Caco-2 (cell line): ENCODE data around the gene TMEM86A. TPM values are rescaled to one million over a fixed set of nuclear protein-coding genes. Genes with fewer than 3 reads are reported as not detected.

Experiments used
- BruUV-seq: library from RNA; stranded (reverse); fragments of 400-500 nt; replicated peaks from 2 replicates; lab custom pipeline; 2021; lab: Mats Ljungman, UMichigan
- CTCF ChIA-PET: fragments of 300-600 bp; sonication (Branson Sonifier 250); formaldehyde crosslinking; loops from one replicate; lab custom pipeline; 2022; ENCODE audit warnings: antibody characterized with exemption; lab: Charles Lee
- POLR2A ChIA-PET: fragments of 300-600 bp; sonication (Branson Sonifier 250); formaldehyde crosslinking; loops from one replicate; lab custom pipeline; 2022; ENCODE audit warnings: antibody characterized with exemption; lab: Charles Lee
- DNase-seq, 2 experiments: peaks; one replicate each; pipeline versions ENCODE4 v3.0.0 to v3.0.0-alpha.2; 2020 to 2022
- H3K27me3 ChIP-seq: replicated peaks from 2 replicates; pipeline ENCODE4 v1.6.0; 2011; ENCODE audit warnings: low read length; ENCODE audit not compliant: control insufficient read depth, insufficient read depth
- H3K36me3 ChIP-seq: 2 replicates; pipeline ENCODE4 v1.5.1; 2011; ENCODE audit warnings: low read length; ENCODE audit not compliant: control insufficient read depth, insufficient read depth
- H3K4me1 ChIP-seq: fragments of 250-450 bp; sonication (Bioruptor Pico); 2 replicates; pipeline ENCODE4 v1.5.1; 2020; ENCODE audit warnings: mild to moderate bottlenecking
- H3K4me3 ChIP-seq: 2 replicates; pipeline ENCODE4 v1.5.1; 2011; ENCODE audit warnings: low read depth, mild to moderate bottlenecking, control low read depth, low read length
- H3K9me3 ChIP-seq: fragments of 250-450 bp; sonication (Bioruptor Pico); 2 replicates; pipeline ENCODE4 v1.5.1; 2020; ENCODE audit warnings: mild to moderate bottlenecking, moderate library complexity
- H3K27ac Mint-ChIP-seq: one replicate; pipeline ENCODE4 v1.8.0; 2022; ENCODE audit warnings: mixed read lengths; ENCODE audit not compliant: unreplicated experiment
- H3K27me3 Mint-ChIP-seq: one replicate; pipeline ENCODE4 v1.8.0; 2022; ENCODE audit warnings: mixed read lengths; ENCODE audit not compliant: insufficient read depth, unreplicated experiment
- H3K36me3 Mint-ChIP-seq: one replicate; pipeline ENCODE4 v1.8.0; 2022; ENCODE audit warnings: mild to moderate bottlenecking, mixed read lengths; ENCODE audit not compliant: insufficient read depth, unreplicated experiment
- H3K4me1 Mint-ChIP-seq: one replicate; pipeline ENCODE4 v1.8.0; 2022; ENCODE audit warnings: low read depth, mixed read lengths; ENCODE audit not compliant: unreplicated experiment
- H3K4me3 Mint-ChIP-seq: one replicate; pipeline ENCODE4 v1.8.0; 2022; ENCODE audit warnings: mild to moderate bottlenecking, moderate library complexity, mixed read lengths; ENCODE audit not compliant: unreplicated experiment
- H3K9me3 Mint-ChIP-seq: one replicate; pipeline ENCODE4 v1.8.0; 2022; ENCODE audit warnings: mixed read lengths; ENCODE audit not compliant: unreplicated experiment
- intact Hi-C: fragments of 100-400 bp; cut with micrococcal nuclease; formaldehyde crosslinking; loops from one replicate; pipeline ENCODE4 v1.10.0; 2022; ENCODE audit not compliant: unreplicated experiment
- total RNA-seq: library from RNA; stranded (reverse); gene quantifications from 2 replicates; pipeline ENCODE4 v1.2.3, GENCODE V29; 2022
- TF ChIP-seq, protein P1 (sequence below), 2 experiments: fragments of 200-600 bp in 1 of 2; IDR thresholded peaks; 1 replicate in 1 of 2; 2 replicates in 1 of 2; pipeline versions ENCODE4 v1.5.1 to v1.8.0; 2011 to 2022; ENCODE audit warnings: antibody characterized with exemption in 1 of 2, control low read depth in 1 of 2, inconsistent platforms in 1 of 2, low read depth in 1 of 2, low read length in 1 of 2, mild to moderate bottlenecking in 1 of 2, moderate library complexity in 1 of 2; ENCODE audit not compliant: insufficient read depth in 1 of 2, severe bottlenecking in 1 of 2, unreplicated experiment in 1 of 2

TMEM86A gene
- total RNA-seq, 1 experiment from 2014 or later, result 0.25 TPM

DNA sequence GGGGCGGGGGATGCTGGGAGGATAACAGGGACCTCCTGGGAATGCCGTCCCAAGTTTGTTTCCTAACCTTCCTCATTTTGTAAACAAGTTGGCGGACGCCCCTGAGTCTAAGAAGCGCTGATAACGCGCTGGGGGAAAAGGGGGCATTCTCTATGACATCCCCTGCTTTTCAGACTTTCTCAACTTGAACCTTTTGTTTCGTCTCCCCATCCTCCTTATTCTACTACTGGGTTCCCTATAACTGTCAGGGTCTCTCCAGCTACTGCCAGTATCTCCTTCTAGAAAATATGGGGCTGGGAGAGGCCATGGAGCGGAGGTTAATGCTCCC, 654 bp downstream of the TMEM86A start:
- TF ChIP-seq, protein P1, sequence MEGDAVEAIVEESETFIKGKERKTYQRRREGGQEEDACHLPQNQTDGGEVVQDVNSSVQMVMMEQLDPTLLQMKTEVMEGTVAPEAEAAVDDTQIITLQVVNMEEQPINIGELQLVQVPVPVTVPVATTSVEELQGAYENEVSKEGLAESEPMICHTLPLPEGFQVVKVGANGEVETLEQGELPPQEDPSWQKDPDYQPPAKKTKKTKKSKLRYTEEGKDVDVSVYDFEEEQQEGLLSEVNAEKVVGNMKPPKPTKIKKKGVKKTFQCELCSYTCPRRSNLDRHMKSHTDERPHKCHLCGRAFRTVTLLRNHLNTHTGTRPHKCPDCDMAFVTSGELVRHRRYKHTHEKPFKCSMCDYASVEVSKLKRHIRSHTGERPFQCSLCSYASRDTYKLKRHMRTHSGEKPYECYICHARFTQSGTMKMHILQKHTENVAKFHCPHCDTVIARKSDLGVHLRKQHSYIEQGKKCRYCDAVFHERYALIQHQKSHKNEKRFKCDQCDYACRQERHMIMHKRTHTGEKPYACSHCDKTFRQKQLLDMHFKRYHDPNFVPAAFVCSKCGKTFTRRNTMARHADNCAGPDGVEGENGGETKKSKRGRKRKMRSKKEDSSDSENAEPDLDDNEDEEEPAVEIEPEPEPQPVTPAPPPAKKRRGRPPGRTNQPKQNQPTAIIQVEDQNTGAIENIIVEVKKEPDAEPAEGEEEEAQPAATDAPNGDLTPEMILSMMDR (IDR thresholded peaks at IDR 0.05; ENCODE audit: insufficient read depth in 1 of 2, low read depth in 1 of 2, low read length in 1 of 2, severe bottlenecking in 1 of 2, unreplicated experiment in 1 of 2), result no peak
- Mint-ChIP-seq H3K27ac (no peak overlapping the region), H3K9me3 (no peaks in the 10 kb centered on the region), H3K36me3 (peaks cover 4% of the 10 kb centered on the region), H3K4me1 (peaks cover 5% of the 10 kb centered on the region), H3K27me3 (peaks cover 24% of the 10 kb centered on the region), H3K4me3 (peak overlapping the region; percentile 68)
- POLR2A ChIA-PET, result interaction anchor here (0.9 kb wide), 1 partner anchor 10 kb away, joined by 4 read pairs; no protein-coding TSS in a partner anchor
- Histone ChIP-seq H3K27me3 (peaks cover 1% of the 10 kb centered on the region), H3K9me3 (no peaks in the 10 kb centered on the region), H3K4me1 (peaks cover 4% of the 10 kb centered on the region), H3K36me3 (no peaks in the 10 kb centered on the region), H3K4me3 (peak overlapping the region; percentile 60)
- no peak for DNase-seq
- BruUV-seq, result no TSS peak
- intact Hi-C loops, result loop anchor here (2.0 kb wide), 1 partner anchor 66 kb away; no protein-coding TSS in a partner anchor
- CTCF ChIA-PET, result interaction anchor here (1.4 kb wide), 1 partner anchor 159 kb away, joined by 5 read pairs; no protein-coding TSS in a partner anchor

DNA sequence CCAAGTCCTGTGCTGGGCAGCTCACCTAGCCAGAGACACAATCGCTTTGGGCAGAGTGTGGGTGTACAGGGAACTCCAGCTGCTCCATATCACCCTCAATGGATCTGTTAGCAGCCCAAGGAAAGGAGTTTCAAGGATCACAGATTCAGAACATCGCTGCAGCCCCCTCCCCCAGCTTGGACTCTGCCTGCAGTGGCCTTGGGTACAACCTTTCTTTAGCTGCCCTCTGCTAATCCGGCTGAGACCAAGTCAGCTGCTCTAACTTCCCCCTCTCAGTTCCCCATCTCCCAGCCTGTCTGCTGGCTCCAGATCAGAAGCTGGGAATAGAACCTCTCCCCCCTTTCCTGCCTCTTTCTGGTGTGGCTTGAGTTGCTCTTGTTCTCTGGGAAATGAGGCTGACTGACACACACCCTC, 1.3 kb downstream of the TMEM86A start:
- peaks cover 4% of the 10 kb centered on the region for H3K4me1 ChIP-seq
- no peak overlapping the region for H3K4me3 ChIP-seq
- peaks cover 24% of the 10 kb centered on the region for H3K27me3 Mint-ChIP-seq
- TF ChIP-seq, protein P1 (IDR thresholded peaks at IDR 0.05; ENCODE audit: insufficient read depth in 1 of 2, low read depth in 1 of 2, low read length in 1 of 2, severe bottlenecking in 1 of 2, unreplicated experiment in 1 of 2), result no peak
- H3K27me3 ChIP-seq, result peaks cover 1% of the 10 kb centered on the region
- POLR2A ChIA-PET, result no interaction called here
- H3K27ac Mint-ChIP-seq, result no peak overlapping the region
- H3K9me3 ChIP-seq, result no peaks in the 10 kb centered on the region
- CTCF ChIA-PET, result no interaction called here
- H3K4me3 Mint-ChIP-seq, result peak overlapping the region; percentile 68
- H3K36me3 ChIP-seq, result no peaks in the 10 kb centered on the region
- DNase-seq, result no peak
- intact Hi-C loops, result loop anchor here (2.0 kb wide), 1 partner anchor 65 kb away; no protein-coding TSS in a partner anchor
- peaks cover 4% of the 10 kb centered on the region for H3K36me3 Mint-ChIP-seq
- peaks cover 8% of the 10 kb centered on the region for H3K4me1 Mint-ChIP-seq
- BruUV-seq, result no TSS peak
- H3K9me3 Mint-ChIP-seq, result no peaks in the 10 kb centered on the region

DNA sequence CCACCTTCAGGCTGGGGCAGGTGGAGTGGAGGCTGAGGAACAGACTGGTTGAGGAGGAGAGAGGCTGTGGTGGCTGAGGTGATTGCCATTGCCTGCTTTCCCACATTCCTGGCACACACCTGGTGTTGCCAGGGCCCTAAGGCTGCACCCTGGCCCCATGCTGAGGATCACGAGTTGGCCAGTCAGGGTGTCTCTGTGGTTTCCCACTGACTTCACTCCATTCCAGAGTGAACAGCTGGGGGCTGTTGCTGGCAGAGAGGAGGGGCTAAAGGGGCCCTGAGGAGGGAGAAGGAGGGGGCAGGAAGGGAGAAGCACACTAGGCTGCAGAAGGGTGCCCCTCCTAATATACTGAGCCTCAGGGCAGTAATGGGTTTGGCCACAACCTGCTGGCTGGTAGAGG, 1.8 kb downstream of the TMEM86A start:
- CTCF ChIA-PET, result no interaction called here
- Mint-ChIP-seq H3K4me1 (peaks cover 14% of the 10 kb centered on the region), H3K27me3 (peaks cover 24% of the 10 kb centered on the region), H3K9me3 (no peaks in the 10 kb centered on the region), H3K27ac (no peak overlapping the region), H3K4me3 (peak overlapping the region; percentile 68), H3K36me3 (peaks cover 4% of the 10 kb centered on the region)
- BruUV-seq, result no TSS peak
- TF ChIP-seq, protein P1 (IDR thresholded peaks at IDR 0.05; ENCODE audit: insufficient read depth in 1 of 2, low read depth in 1 of 2, low read length in 1 of 2, severe bottlenecking in 1 of 2, unreplicated experiment in 1 of 2), result no peak
- POLR2A ChIA-PET, result no interaction called here
- H3K9me3 ChIP-seq, result no peaks in the 10 kb centered on the region
- H3K27me3 ChIP-seq, result peaks cover 1% of the 10 kb centered on the region
- H3K36me3 ChIP-seq, result no peaks in the 10 kb centered on the region
- peaks cover 4% of the 10 kb centered on the region for H3K4me1 ChIP-seq
- no peak overlapping the region for H3K4me3 ChIP-seq
- intact Hi-C loops, result no loop called here
- no peak for DNase-seq
